ENCODE measurements around the gene ATP8A1.
A peak's percentile ranks its signal among the peaks of the same experiment; 100 is the strongest.

- TF ChIP-seq CTCF (conservative IDR thresholded peaks at IDR 0.05; ENCODE audit: low read depth, low read length) (no peak), POLR2A (IDR thresholded peaks at IDR 0.05; ENCODE audit: low read depth, low read length) (no peak), BHLHE40 (IDR thresholded peaks at IDR 0.05; ENCODE audit: low read depth, low read length) (no peak), CEBPB (IDR thresholded peaks at IDR 0.05; ENCODE audit: low read depth, low read length) (no peak), RAD21 (IDR thresholded peaks at IDR 0.05; ENCODE audit: low read length) (no peak), RFX5 (IDR thresholded peaks at IDR 0.05; ENCODE audit: low read depth, low read length) (no peak), MAFK (IDR thresholded peaks at IDR 0.05; ENCODE audit: low read depth, low read length) (peak; percentile 86), MXI1 (IDR thresholded peaks at IDR 0.05; ENCODE audit: borderline replicate concordance, low read depth, low read length) (no peak), MAZ (IDR thresholded peaks at IDR 0.05; ENCODE audit: borderline replicate concordance, low read depth, low read length) (no peak), RCOR1 (IDR thresholded peaks at IDR 0.05; ENCODE audit: insufficient replicate concordance, low read length) (no peak), USF2 (IDR thresholded peaks at IDR 0.05; ENCODE audit: low read depth, low read length) (no peak), FOS (IDR thresholded peaks at IDR 0.05; ENCODE audit: low read depth, low read length) (no peak), SMC3 (IDR thresholded peaks at IDR 0.05; ENCODE audit: low read depth, low read length) (no peak)
These were observed 48.4 kb downstream of the ATP8A1 start for GRCh38 chr4:42608551-42608950.

All from IMR-90 (cell line).